PC-3 (cell line): ENCODE measurements around the gene DENND2A. TPM values are rescaled to one million over a fixed set of nuclear protein-coding genes. Genes with fewer than 3 reads are reported as not detected.

Experiments used
- ATAC-seq: fragments of 200-7000 bp; cut with Tn5 transposase; 2 replicates; pipeline ENCODE4 v1.9.1; 2020; ENCODE audit warnings: mild to moderate bottlenecking, moderate library complexity
- BruUV-seq: library from RNA; stranded (reverse); fragments of 400-500 nt; replicated peaks from 2 replicates; lab custom pipeline; 2021; lab: Mats Ljungman, UMichigan
- CTCF ChIA-PET: fragments of 300-600 bp; sonication (Branson Sonifier 250); formaldehyde crosslinking; loops from one replicate; lab custom pipeline; 2022; ENCODE audit warnings: antibody characterized with exemption; lab: Charles Lee
- POLR2A ChIA-PET: fragments of 300-600 bp; sonication (Branson Sonifier 250); formaldehyde crosslinking; loops from one replicate; lab custom pipeline; 2022; ENCODE audit warnings: antibody characterized with exemption; ENCODE audit not compliant: unreplicated experiment; lab: Charles Lee
- DNase-seq: peaks from one replicate; pipeline ENCODE4 v3.0.0-alpha.2; 2015
- H2AFZ ChIP-seq: fragments of 300-600 bp; sonication (generic); 2 replicates; pipeline ENCODE4 v1.6.0; 2016; ENCODE audit warnings: antibody characterized with exemption, low read length
- H3F3A ChIP-seq: fragments of 300-600 bp; sonication (generic); one replicate; pipeline ENCODE4 v1.6.0; 2017; ENCODE audit warnings: antibody characterized with exemption, low read length, control low read depth, mild to moderate bottlenecking; ENCODE audit not compliant: unreplicated experiment
- H3K27ac ChIP-seq: fragments of 300-600 bp; sonication (generic); 2 replicates; pipeline ENCODE4 v1.5.1; 2016; ENCODE audit warnings: mild to moderate bottlenecking, low read length
- H3K27me3 ChIP-seq: fragments of 300-600 bp; sonication (generic); 2 replicates; pipeline ENCODE4 v1.6.1; 2016; ENCODE audit warnings: low read length, mixed read lengths
- H3K36me3 ChIP-seq: fragments of 300-600 bp; sonication (generic); 2 replicates; pipeline ENCODE4 v1.6.1; 2016; ENCODE audit warnings: low read depth, mixed run types, low read length, mixed read lengths
- H3K4me1 ChIP-seq: fragments of 300-600 bp; sonication (generic); 2 replicates; pipeline ENCODE4 v1.5.1; 2016; ENCODE audit warnings: low read length; ENCODE audit not compliant: insufficient read depth
- H3K4me2 ChIP-seq: fragments of 300-600 bp; sonication (generic); 2 replicates; pipeline ENCODE4 v1.6.0; 2016; ENCODE audit warnings: low read length
- H3K4me3 ChIP-seq: fragments of 300-600 bp; sonication (generic); 2 replicates; pipeline ENCODE4 v1.5.1; 2016; ENCODE audit warnings: mild to moderate bottlenecking, low read length, mixed read lengths
- H3K79me2 ChIP-seq: fragments of 300-600 bp; sonication (generic); 2 replicates; pipeline ENCODE4 v1.6.1; 2017; ENCODE audit warnings: low read length, mixed read lengths
- H3K9ac ChIP-seq: fragments of 300-600 bp; sonication (generic); 2 replicates; pipeline ENCODE4 v1.6.0; 2016; ENCODE audit warnings: mild to moderate bottlenecking, low read length
- H3K9me2 ChIP-seq: fragments of 300-600 bp; sonication (generic); replicated peaks from 2 replicates; pipeline ENCODE4 v1.6.1; 2016; ENCODE audit warnings: mixed run types, low read length, mixed read lengths
- H3K9me3 ChIP-seq: fragments of 300-600 bp; sonication (generic); 2 replicates; pipeline ENCODE4 v1.6.1; 2016; ENCODE audit warnings: low read length, mixed read lengths
- H4K20me1 ChIP-seq: fragments of 300-600 bp; sonication (generic); 2 replicates; pipeline ENCODE4 v1.6.1; 2016; ENCODE audit warnings: low read length, mixed read lengths
- EZH2 ChIP-seq: fragments of 300-600 bp; sonication (generic); IDR thresholded peaks from one replicate; pipeline ENCODE4 v1.6.1; 2017; ENCODE audit warnings: antibody characterized with exemption, mild to moderate bottlenecking, low read length; ENCODE audit not compliant: unreplicated experiment
- EZH2phosphoT487 ChIP-seq: fragments of 300-600 bp; sonication (generic); IDR thresholded peaks from 2 replicates; pipeline ENCODE4 v1.6.1; 2018; ENCODE audit warnings: mild to moderate bottlenecking, antibody characterized with exemption, low read length, borderline replicate concordance
- intact Hi-C: fragments of 100-400 bp; cut with micrococcal nuclease; formaldehyde crosslinking; loops from 2 replicates; pipeline ENCODE4 v1.9.0; 2023
- total RNA-seq: library from RNA; depleted of rRNA; stranded (reverse); fragments of >200 nt; gene quantifications from 2 replicates; pipeline ENCODE4 v1.2.3, GENCODE V29; 2014
- TF ChIP-seq, protein P1 (sequence below): fragments of 300-600 bp; sonication (generic); conservative IDR thresholded peaks from 2 replicates; pipeline ENCODE4 v1.5.1; 2017; ENCODE audit warnings: antibody characterized with exemption, low read depth, mild to moderate bottlenecking, low read length

The DENND2A gene
- total RNA-seq, 1 experiment from 2014 or later, result 8.9 TPM

DNA sequence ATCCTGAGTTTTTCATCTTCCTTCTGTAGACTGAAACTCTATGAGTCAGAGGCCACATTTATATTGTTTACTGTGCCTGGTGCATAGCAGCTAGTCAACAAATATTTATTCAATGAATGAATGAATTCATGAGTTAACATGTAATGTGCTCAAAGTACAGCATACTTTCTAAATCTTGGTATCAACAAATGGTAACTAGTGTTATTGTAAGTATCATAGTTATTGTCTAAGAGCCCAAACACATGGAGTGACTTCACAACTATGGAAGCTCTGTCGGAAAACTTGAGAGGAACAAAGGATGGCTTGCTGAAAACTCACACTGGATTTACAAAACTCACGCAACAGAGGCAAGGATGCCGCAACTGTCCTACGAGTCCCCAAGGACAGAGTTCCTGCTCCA, 35.9 kb downstream of the DENND2A start:
- H3K4me3 ChIP-seq, result peak overlapping the region; percentile 30; the same call in 1 of the 2 replicates
- peak overlapping the region; percentile 96 for H3K27ac ChIP-seq
- H3K4me1 ChIP-seq, result peaks cover 56% of the 10 kb centered on the region
- DNase-seq (peak; percentile 83), ATAC-seq (peak; percentile 72)
- H3K9me2 ChIP-seq, result no peaks in the 10 kb centered on the region
- POLR2A ChIA-PET, result no interaction called here
- peak overlapping the region; percentile 82 for H3K9ac ChIP-seq
- H3K36me3 ChIP-seq, result no peaks in the 10 kb centered on the region
- H2AFZ ChIP-seq, result peak overlapping the region; percentile 27; the same call in 1 of the 2 replicates
- BruUV-seq, result no TSS peak
- TF ChIP-seq EZH2phosphoT487 (no peak), EZH2 (no peak)
- TF ChIP-seq, protein P1, sequence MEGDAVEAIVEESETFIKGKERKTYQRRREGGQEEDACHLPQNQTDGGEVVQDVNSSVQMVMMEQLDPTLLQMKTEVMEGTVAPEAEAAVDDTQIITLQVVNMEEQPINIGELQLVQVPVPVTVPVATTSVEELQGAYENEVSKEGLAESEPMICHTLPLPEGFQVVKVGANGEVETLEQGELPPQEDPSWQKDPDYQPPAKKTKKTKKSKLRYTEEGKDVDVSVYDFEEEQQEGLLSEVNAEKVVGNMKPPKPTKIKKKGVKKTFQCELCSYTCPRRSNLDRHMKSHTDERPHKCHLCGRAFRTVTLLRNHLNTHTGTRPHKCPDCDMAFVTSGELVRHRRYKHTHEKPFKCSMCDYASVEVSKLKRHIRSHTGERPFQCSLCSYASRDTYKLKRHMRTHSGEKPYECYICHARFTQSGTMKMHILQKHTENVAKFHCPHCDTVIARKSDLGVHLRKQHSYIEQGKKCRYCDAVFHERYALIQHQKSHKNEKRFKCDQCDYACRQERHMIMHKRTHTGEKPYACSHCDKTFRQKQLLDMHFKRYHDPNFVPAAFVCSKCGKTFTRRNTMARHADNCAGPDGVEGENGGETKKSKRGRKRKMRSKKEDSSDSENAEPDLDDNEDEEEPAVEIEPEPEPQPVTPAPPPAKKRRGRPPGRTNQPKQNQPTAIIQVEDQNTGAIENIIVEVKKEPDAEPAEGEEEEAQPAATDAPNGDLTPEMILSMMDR, result no peak
- no peaks in the 10 kb centered on the region for H4K20me1 ChIP-seq
- no peaks in the 10 kb centered on the region for H3F3A ChIP-seq
- no peaks in the 10 kb centered on the region for H3K9me3 ChIP-seq
- intact Hi-C loops, result loop anchor here (1.0 to 5.0 kb wide), 4 partner anchors 13 to 85 kb away; no protein-coding TSS in a partner anchor
- no peaks in the 10 kb centered on the region; the same call in 1 of the 2 replicates for H3K79me2 ChIP-seq
- H3K27me3 ChIP-seq, result no peaks in the 10 kb centered on the region
- CTCF ChIA-PET, result interaction anchor here (0.5 kb wide), 1 partner anchor 8 kb away, joined by 3 read pairs; no protein-coding TSS in a partner anchor
- H3K4me2 ChIP-seq, result peak overlapping the region; percentile 68

DNA sequence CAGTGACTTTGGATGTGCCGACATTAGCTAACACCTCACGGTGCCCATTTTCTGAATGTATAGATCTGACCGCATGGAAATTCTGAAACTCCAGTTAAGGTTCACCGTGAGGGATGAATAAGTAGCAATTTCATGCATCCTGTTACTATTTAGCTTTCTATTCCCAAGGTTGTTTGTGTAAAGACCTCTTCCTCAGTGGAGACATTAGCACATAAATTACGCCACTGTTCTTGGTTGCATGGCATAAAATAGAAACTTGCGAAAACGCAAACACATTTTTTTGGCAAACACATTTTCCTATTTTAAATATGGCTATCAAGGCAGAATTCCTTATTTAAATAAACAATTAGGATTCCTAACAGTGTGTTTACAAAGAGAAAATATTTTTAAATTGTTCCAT, 36.5 kb downstream of the DENND2A start:
- H3K27ac ChIP-seq, result peak overlapping the region; percentile 96
- ATAC-seq, result no peak
- POLR2A ChIA-PET, result no interaction called here

More for the DNA sequence above, 36.5 kb downstream of the DENND2A start:
- TF ChIP-seq EZH2 (no peak), EZH2phosphoT487 (no peak)
- TF ChIP-seq, protein P1, result no peak
- Histone ChIP-seq H3K27me3 (no peaks in the 10 kb centered on the region), H3K36me3 (no peaks in the 10 kb centered on the region), H3F3A (no peaks in the 10 kb centered on the region), H2AFZ (no peak overlapping the region), H3K9me2 (no peaks in the 10 kb centered on the region), H3K79me2 (no peaks in the 10 kb centered on the region; the same call in 1 of the 2 replicates), H3K4me3 (0 out of 2 replicates have a peak overlapping the region, but pooled peaks have one; percentile 30), H4K20me1 (no peaks in the 10 kb centered on the region), H3K9me3 (no peaks in the 10 kb centered on the region), H3K4me1 (peaks cover 49% of the 10 kb centered on the region), H3K9ac (peak overlapping the region; percentile 60), H3K4me2 (peak overlapping the region; percentile 68)
- CTCF ChIA-PET, result no interaction called here
- intact Hi-C loops, result loop anchor here (1.0 kb wide), 1 partner anchor 13 kb away; no protein-coding TSS in a partner anchor
- no TSS peak for BruUV-seq
- no peak for DNase-seq
